ENCODE results near the gene PNKD.
A peak's percentile ranks its signal among the peaks of the same experiment; 100 is the strongest.

DNA sequence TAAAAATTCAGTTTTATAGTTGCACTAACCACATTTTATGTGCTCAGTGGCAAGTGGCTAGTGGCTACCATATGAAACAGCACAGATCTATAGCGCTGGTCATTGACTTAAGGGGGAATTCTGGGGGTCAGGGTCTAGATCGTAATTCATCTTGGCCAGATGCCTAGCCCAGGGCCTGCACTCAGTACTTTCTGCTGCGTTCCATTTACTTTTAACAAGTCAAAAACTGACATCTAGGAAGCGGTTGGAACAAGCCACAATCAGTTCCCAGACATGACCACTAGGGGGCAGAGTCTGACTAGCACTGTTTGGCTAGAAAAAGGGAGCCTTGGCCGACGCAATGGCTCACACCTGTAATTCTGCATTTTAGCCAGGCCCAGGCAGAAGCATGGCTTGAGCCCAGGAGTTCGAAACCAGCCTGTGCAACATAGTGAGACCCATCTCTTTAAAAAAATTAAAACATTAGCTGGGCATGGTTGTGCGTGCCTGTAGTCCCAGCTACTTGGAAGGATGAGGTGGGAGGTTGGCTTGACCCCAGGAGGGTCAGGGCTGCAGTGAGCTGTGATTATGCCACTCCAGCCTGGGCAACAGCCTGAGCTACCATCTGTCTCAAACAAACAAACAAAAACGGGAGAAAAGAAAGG is 31.0 kb downstream of the PNKD start:
- TF ChIP-seq, protein P1, sequence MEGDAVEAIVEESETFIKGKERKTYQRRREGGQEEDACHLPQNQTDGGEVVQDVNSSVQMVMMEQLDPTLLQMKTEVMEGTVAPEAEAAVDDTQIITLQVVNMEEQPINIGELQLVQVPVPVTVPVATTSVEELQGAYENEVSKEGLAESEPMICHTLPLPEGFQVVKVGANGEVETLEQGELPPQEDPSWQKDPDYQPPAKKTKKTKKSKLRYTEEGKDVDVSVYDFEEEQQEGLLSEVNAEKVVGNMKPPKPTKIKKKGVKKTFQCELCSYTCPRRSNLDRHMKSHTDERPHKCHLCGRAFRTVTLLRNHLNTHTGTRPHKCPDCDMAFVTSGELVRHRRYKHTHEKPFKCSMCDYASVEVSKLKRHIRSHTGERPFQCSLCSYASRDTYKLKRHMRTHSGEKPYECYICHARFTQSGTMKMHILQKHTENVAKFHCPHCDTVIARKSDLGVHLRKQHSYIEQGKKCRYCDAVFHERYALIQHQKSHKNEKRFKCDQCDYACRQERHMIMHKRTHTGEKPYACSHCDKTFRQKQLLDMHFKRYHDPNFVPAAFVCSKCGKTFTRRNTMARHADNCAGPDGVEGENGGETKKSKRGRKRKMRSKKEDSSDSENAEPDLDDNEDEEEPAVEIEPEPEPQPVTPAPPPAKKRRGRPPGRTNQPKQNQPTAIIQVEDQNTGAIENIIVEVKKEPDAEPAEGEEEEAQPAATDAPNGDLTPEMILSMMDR (IDR thresholded peaks at IDR 0.05; ENCODE audit: insufficient read depth, low read length, poor library complexity, severe bottlenecking): peak; percentile 85
- TF ChIP-seq EZH2phosphoT487 (conservative IDR thresholded peaks at IDR 0.05; ENCODE audit: low read length): no peak

Measured in SU-DHL-6 (cell line).